WTC11 (cell line): ENCODE measurements around the gene DDX46. TPM values are rescaled to one million over a fixed set of nuclear protein-coding genes. Genes with fewer than 3 reads are reported as not detected.

ENCODE experiments used
- ATAC-seq: fragments of 200-7000 bp; cut with Tn5 transposase; 2 replicates; pipeline ENCODE4 v1.10.0; 2021; ENCODE audit warnings: mild to moderate bottlenecking, moderate library complexity
- CTCF ChIA-PET: fragments of 300-600 bp; sonication (Branson Sonifier 250); formaldehyde crosslinking; loops from one replicate; lab custom pipeline; 2021; ENCODE audit warnings: antibody characterized with exemption; lab: Charles Lee
- POLR2A ChIA-PET: fragments of 350-600 bp; sonication (Branson Sonifier 250); formaldehyde crosslinking; loops from one replicate; lab custom pipeline; 2021; ENCODE audit warnings: antibody characterized with exemption; lab: Charles Lee
- DNase-seq: peaks from one replicate; pipeline ENCODE4 v3.0.0; 2021; ENCODE audit warnings: low spot score
- H3K27ac Mint-ChIP-seq: 2 replicates; pipeline ENCODE4 v1.8.0; 2021; ENCODE audit warnings: mixed read lengths
- H3K27me3 Mint-ChIP-seq: 2 replicates; pipeline ENCODE4 v1.8.0; 2021; ENCODE audit warnings: low read depth, mild to moderate bottlenecking, moderate library complexity, mixed read lengths
- H3K36me3 Mint-ChIP-seq: 2 replicates; pipeline ENCODE4 v1.8.0; 2021; ENCODE audit warnings: mixed read lengths
- H3K4me1 Mint-ChIP-seq: 2 replicates; pipeline ENCODE4 v1.8.0; 2022; ENCODE audit warnings: mixed read lengths
- H3K4me3 Mint-ChIP-seq: 2 replicates; pipeline ENCODE4 v1.8.0; 2021; ENCODE audit warnings: mild to moderate bottlenecking, moderate library complexity, mixed read lengths
- H3K9me3 Mint-ChIP-seq: 2 replicates; pipeline ENCODE4 v1.8.0; 2021; ENCODE audit warnings: mixed read lengths
- AR ChIP-seq: fragments of 250-450 bp; sonication (Bioruptor Pico); IDR thresholded peaks from 2 replicates; pipeline ENCODE4 v1.9.0; 2021; ENCODE audit warnings: mild to moderate bottlenecking
- ATF2 ChIP-seq: sonication (generic); formaldehyde crosslinking; IDR thresholded peaks from 2 replicates; pipeline ENCODE4 v1.8.1; 2022; ENCODE audit warnings: low read depth, missing genetic modification reagents, borderline replicate concordance
- ATF6 ChIP-seq: sonication (generic); formaldehyde crosslinking; IDR thresholded peaks from 2 replicates; pipeline ENCODE4 v1.8.1; 2023; ENCODE audit warnings: mild to moderate bottlenecking, missing genetic modification reagents
- CDX4 ChIP-seq: fragments of 250-450 bp; sonication (Bioruptor Pico); IDR thresholded peaks from 2 replicates; pipeline ENCODE4 v1.9.0; 2021; ENCODE audit warnings: moderate library complexity, mild to moderate bottlenecking, inconsistent platforms, borderline replicate concordance
- ESRRA ChIP-seq: sonication (generic); formaldehyde crosslinking; IDR thresholded peaks from 2 replicates; pipeline ENCODE4 v1.8.1; 2022; ENCODE audit warnings: mild to moderate bottlenecking, missing genetic modification reagents, borderline replicate concordance
- IRF2 ChIP-seq: sonication (generic); formaldehyde crosslinking; IDR thresholded peaks from 2 replicates; pipeline ENCODE4 v1.8.0; 2022; ENCODE audit warnings: low read depth, missing genetic modification reagents, borderline replicate concordance
- JAZF1 ChIP-seq: fragments of 250-450 bp; sonication (Bioruptor Pico); IDR thresholded peaks from 2 replicates; pipeline ENCODE4 v1.9.0; 2021; ENCODE audit warnings: moderate library complexity, mild to moderate bottlenecking, inconsistent platforms
- OVOL2 ChIP-seq: fragments of 250-450 bp; sonication (Bioruptor Pico); IDR thresholded peaks from 2 replicates; pipeline ENCODE4 v1.9.0; 2021; ENCODE audit warnings: mild to moderate bottlenecking, borderline replicate concordance
- PREB ChIP-seq: sonication (generic); formaldehyde crosslinking; IDR thresholded peaks from 2 replicates; pipeline ENCODE4 v1.8.1; 2022; ENCODE audit warnings: mild to moderate bottlenecking, missing genetic modification reagents, moderate library complexity, borderline replicate concordance
- SMAD4 ChIP-seq: sonication (generic); formaldehyde crosslinking; IDR thresholded peaks from 2 replicates; pipeline ENCODE4 v1.8.0; 2022; ENCODE audit warnings: mild to moderate bottlenecking, missing genetic modification reagents
- SOX15 ChIP-seq: fragments of 250-450 bp; sonication (Bioruptor Pico); IDR thresholded peaks from 2 replicates; pipeline ENCODE4 v1.9.0; 2021; ENCODE audit warnings: mild to moderate bottlenecking
- ZBTB43 ChIP-seq: sonication (generic); formaldehyde crosslinking; IDR thresholded peaks from 2 replicates; pipeline ENCODE4 v1.8.1; 2023; ENCODE audit warnings: mild to moderate bottlenecking, missing genetic modification reagents
- ZMAT4 ChIP-seq: fragments of 250-450 bp; sonication (Bioruptor Pico); IDR thresholded peaks from 2 replicates; pipeline ENCODE4 v1.9.0; 2021; ENCODE audit warnings: mild to moderate bottlenecking
- ZNF121 ChIP-seq: sonication (generic); formaldehyde crosslinking; IDR thresholded peaks from 2 replicates; pipeline ENCODE4 v1.8.0; 2023; ENCODE audit warnings: missing genetic modification reagents
- ZNF281 ChIP-seq: sonication (generic); formaldehyde crosslinking; IDR thresholded peaks from 2 replicates; pipeline ENCODE4 v1.8.0; 2023; ENCODE audit warnings: mild to moderate bottlenecking, missing genetic modification reagents
- ZNF512 ChIP-seq: sonication (generic); formaldehyde crosslinking; IDR thresholded peaks from 2 replicates; pipeline ENCODE4 v1.8.1; 2022; ENCODE audit warnings: missing genetic modification reagents, borderline replicate concordance
- ZNF532 ChIP-seq: fragments of 250-450 bp; sonication (Bioruptor Pico); IDR thresholded peaks from 2 replicates; pipeline ENCODE4 v1.9.0; 2021; ENCODE audit warnings: mild to moderate bottlenecking, borderline replicate concordance
- total RNA-seq: library from RNA; stranded (reverse); gene quantifications from 3 replicates; pipeline ENCODE4 v1.2.3, GENCODE V29; 2021

DDX46 gene
- total RNA-seq, 1 experiment from 2014 or later: 123 TPM

- Mint-ChIP-seq H3K4me3 (no peak overlapping the region), H3K4me1 (no peaks in the 10 kb centered on the region), H3K36me3 (no peaks in the 10 kb centered on the region), H3K27ac (no peak overlapping the region), H3K9me3 (no peaks in the 10 kb centered on the region), H3K27me3 (no peaks in the 10 kb centered on the region)
- no peak for ATAC-seq
- POLR2A ChIA-PET: no interaction called here
- CTCF ChIA-PET: interaction anchor here (0.6 kb wide), 1 partner anchor 274 kb away, joined by 3 read pairs; no protein-coding TSS in a partner anchor
- no peak for DNase-seq
- TF ChIP-seq JAZF1: no peak
- no peak for TF ChIP-seq IRF2
- no peak for TF ChIP-seq ZNF512
- TF ChIP-seq ZNF281 (CRISPR knock-in tag): no peak
- no peak for TF ChIP-seq ZNF532
- TF ChIP-seq ZNF121 (CRISPR knock-in tag): no peak
- TF ChIP-seq CDX4 (CRISPR knock-in tag): no peak
- no peak for TF ChIP-seq ATF6 (CRISPR knock-in tag)
- TF ChIP-seq SOX15: no peak
- TF ChIP-seq OVOL2 (CRISPR knock-in tag): no peak
- no peak for TF ChIP-seq ZMAT4 (CRISPR knock-in tag)
- no peak for TF ChIP-seq PREB
- no peak for TF ChIP-seq ZBTB43 (CRISPR knock-in tag)
- no peak for TF ChIP-seq ATF2
- TF ChIP-seq AR (CRISPR knock-in tag): no peak
- TF ChIP-seq SMAD4 (CRISPR knock-in tag): no peak
- TF ChIP-seq ESRRA (CRISPR knock-in tag): no peak
Measured at GRCh38 chr5:134732819-134733218, 25.8 kb upstream of the DDX46 start.
